HCT116 (cell line): ENCODE results near the gene AQP5. TPM values are rescaled to one million over a fixed set of nuclear protein-coding genes. Genes with fewer than 3 reads are reported as not detected.

Source experiments
- ATAC-seq: fragments of 200-7000 bp; cut with Tn5 transposase; 2 replicates; pipeline ENCODE4 v1.9.1; 2020; ENCODE audit warnings: mild to moderate bottlenecking, moderate library complexity
- BruUV-seq: library from RNA; stranded (reverse); fragments of 400-500 nt; replicated peaks from 2 replicates; lab custom pipeline; 2021; lab: Mats Ljungman, UMichigan
- CTCF ChIA-PET: fragments of 300-600 bp; sonication (Branson Sonifier 250); formaldehyde crosslinking; loops from one replicate; lab custom pipeline; 2021; ENCODE audit warnings: antibody characterized with exemption; lab: Charles Lee
- POLR2A ChIA-PET: fragments of 300-600, 350-600 bp; sonication (Branson Sonifier 250); formaldehyde crosslinking; loops from one replicate; lab custom pipeline; 2021; ENCODE audit warnings: antibody characterized with exemption; lab: Charles Lee
- RAD21 ChIA-PET, 2 experiments: fragments of 300-600 bp; sonication (Branson Sonifier 250); formaldehyde crosslinking; loops; one replicate each; lab custom pipeline; 2023; ENCODE audit warnings: low total read pairs in 2 of 2; ENCODE audit not compliant: uncharacterized antibody in 2 of 2, unreplicated experiment in 2 of 2, low non-redundant PET in 1 of 2; lab: Charles Lee
- DNase-seq: peaks from one replicate; pipeline ENCODE4 v3.0.0-alpha.2; 2010; ENCODE audit warnings: low read depth, low spot score
- H2AFZ ChIP-seq: fragments of 200-600 bp; shearing (Covaris generic), sonication (generic); 2 replicates; pipeline ENCODE4 v1.6.1; 2017; ENCODE audit warnings: low read depth, mixed run types, mixed read lengths, antibody characterized with exemption, low read length; ENCODE audit not compliant: poor library complexity, severe bottlenecking
- H3K27ac ChIP-seq: 2 replicates; pipeline ENCODE4 v1.5.1; 2012; ENCODE audit warnings: low read depth, low read length
- H3K27me3 ChIP-seq: fragments of 200-600 bp; sonication (generic); 2 replicates; pipeline ENCODE4 v1.6.1; 2016; ENCODE audit warnings: mixed run types, low read length, mixed read lengths; ENCODE audit not compliant: insufficient read depth
- H3K36me3 ChIP-seq, 2 experiments: fragments of 200-500 bp in 1 of 2; fragments of 200-600 bp in 1 of 2; sonication (Bioruptor generic) in 1 of 2; sonication (generic) in 1 of 2; 2 replicates each; pipeline versions ENCODE4 v1.5.1 to v1.6.1; 2014 to 2016; ENCODE audit warnings: low read length in 2 of 2, inconsistent platforms in 1 of 2, mixed read lengths in 1 of 2, mixed run types in 1 of 2; ENCODE audit not compliant: insufficient read depth in 2 of 2, control insufficient read depth in 1 of 2
- H3K4me1 ChIP-seq, 2 experiments: fragments of 200-600 bp in 1 of 2; sonication (generic) in 1 of 2; 2 replicates each; pipeline versions ENCODE4 v1.5.1 to v1.6.1; 2012 to 2017; ENCODE audit warnings: low read length in 2 of 2, inconsistent platforms in 1 of 2, mild to moderate bottlenecking in 1 of 2, mixed read lengths in 1 of 2, mixed run types in 1 of 2, moderate library complexity in 1 of 2; ENCODE audit not compliant: insufficient read depth in 2 of 2, control insufficient read depth in 1 of 2
- H3K4me2 ChIP-seq: fragments of 200-600 bp; sonication (generic); 2 replicates; pipeline ENCODE4 v1.6.1; 2017; ENCODE audit warnings: mixed run types, low read length, mixed read lengths
- H3K4me3 ChIP-seq, 2 experiments: fragments of 200-600 bp in 1 of 2; sonication (generic) in 1 of 2; replicated peaks in 1 of 2; 2 replicates each; pipeline ENCODE4 v1.5.1; 2011 to 2016; ENCODE audit warnings: low read length in 2 of 2, control low read depth in 1 of 2, low read depth in 1 of 2, mild to moderate bottlenecking in 1 of 2, mixed read lengths in 1 of 2, mixed run types in 1 of 2
- H3K79me2 ChIP-seq: fragments of 200-600 bp; sonication (generic); 2 replicates; pipeline ENCODE4 v1.6.1; 2017; ENCODE audit warnings: mild to moderate bottlenecking, mixed run types, low read length, moderate library complexity, mixed read lengths; ENCODE audit not compliant: insufficient read depth
- H3K9ac ChIP-seq: fragments of 200-600 bp; sonication (generic); 2 replicates; pipeline ENCODE4 v1.6.1; 2016; ENCODE audit warnings: low read length, mixed read lengths
- H3K9me2 ChIP-seq: fragments of 200-600 bp; sonication (generic), shearing (Covaris generic); 2 replicates; pipeline ENCODE4 v1.6.1; 2017; ENCODE audit warnings: mixed run types, mild to moderate bottlenecking, moderate library complexity; ENCODE audit not compliant: insufficient read depth
- H3K9me3 ChIP-seq, 2 experiments: fragments of 200-500 bp in 1 of 2; fragments of 200-600 bp in 1 of 2; sonication (Bioruptor generic) in 1 of 2; sonication (generic) in 1 of 2; 2 replicates each; pipeline ENCODE4 v1.6.1; 2014 to 2017; ENCODE audit warnings: low read length in 2 of 2, mixed read lengths in 2 of 2, inconsistent platforms in 1 of 2, low read depth in 1 of 2, mild to moderate bottlenecking in 1 of 2, mixed run types in 1 of 2, moderate library complexity in 1 of 2; ENCODE audit not compliant: control insufficient read depth in 1 of 2, insufficient read depth in 1 of 2
- H4K20me1 ChIP-seq: fragments of 200-600 bp; sonication (generic), shearing (Covaris generic); 2 replicates; pipeline ENCODE4 v1.6.1; 2017; ENCODE audit warnings: mixed run types, mild to moderate bottlenecking, moderate library complexity; ENCODE audit not compliant: insufficient read depth
- EGR1 ChIP-seq: IDR thresholded peaks from 2 replicates; pipeline ENCODE4 v1.6.1; 2012; ENCODE audit warnings: low read depth
- EZH2 ChIP-seq: fragments of 200-600 bp; sonication (generic); IDR thresholded peaks from 2 replicates; pipeline ENCODE4 v1.6.1; 2017; ENCODE audit warnings: antibody characterized with exemption, mixed run types
- EZH2phosphoT487 ChIP-seq: fragments of 200-600 bp; IDR thresholded peaks from 2 replicates; pipeline ENCODE4 v1.6.1; 2018; ENCODE audit warnings: antibody characterized with exemption, borderline replicate concordance
- JUND ChIP-seq: IDR thresholded peaks from 2 replicates; pipeline ENCODE4 v1.6.1; 2012
- POLR2A ChIP-seq: IDR thresholded peaks from 2 replicates; pipeline ENCODE4 v1.7.0; 2011; ENCODE audit warnings: borderline replicate concordance; ENCODE audit not compliant: insufficient read depth, insufficient read length; ENCODE audit errors: extremely low read depth
- RAD21 ChIP-seq: IDR thresholded peaks from 2 replicates; pipeline ENCODE4 v1.6.1; 2012; ENCODE audit warnings: low read depth, mild to moderate bottlenecking
- SIN3A ChIP-seq: IDR thresholded peaks from 2 replicates; pipeline ENCODE4 v1.6.1; 2012; ENCODE audit warnings: low read depth
- SP1 ChIP-seq: IDR thresholded peaks from 2 replicates; pipeline ENCODE4 v1.6.1; 2012; ENCODE audit warnings: low read depth
- YY1 ChIP-seq: IDR thresholded peaks from 2 replicates; pipeline ENCODE4 v1.6.1; 2011; ENCODE audit warnings: low read length, low read depth, moderate library complexity, mild to moderate bottlenecking; ENCODE audit not compliant: insufficient replicate concordance; ENCODE audit errors: extremely low read depth
- ZFX ChIP-seq: fragments of 450-650 bp; IDR thresholded peaks from 2 replicates; pipeline ENCODE4 v1.6.1; 2017
- ZNF274 ChIP-seq: fragments of 200-500 bp; sonication (Bioruptor generic); IDR thresholded peaks from 2 replicates; pipeline ENCODE4 v1.6.1; 2014; ENCODE audit warnings: mild to moderate bottlenecking, low read depth, low read length, inconsistent platforms
- intact Hi-C: fragments of 100-400 bp; cut with micrococcal nuclease; formaldehyde crosslinking; loops from 2 replicates; pipeline ENCODE4 v1.10.0; 2022
- total RNA-seq: library from RNA; stranded (reverse); gene quantifications from one replicate; pipeline ENCODE4 v1.2.1, GENCODE V29; 2021; ENCODE audit not compliant: unreplicated experiment
- TF ChIP-seq, protein P1 (sequence below): IDR thresholded peaks from 2 replicates; pipeline ENCODE4 v1.6.1; 2012; ENCODE audit warnings: low read depth
- TF ChIP-seq, protein P2 (sequence below): IDR thresholded peaks from 2 replicates; pipeline ENCODE4 v1.6.1; 2012
- TF ChIP-seq, protein P3 (sequence below): IDR thresholded peaks from 2 replicates; pipeline ENCODE4 v1.6.1; 2011; ENCODE audit warnings: mild to moderate bottlenecking, low read length, moderate library complexity; ENCODE audit not compliant: insufficient replicate concordance; ENCODE audit errors: extremely low read depth
- TF ChIP-seq, protein P4 (sequence below): IDR thresholded peaks from 2 replicates; pipeline ENCODE4 v1.6.1; 2012
- TF ChIP-seq, protein P5 (sequence below), 3 experiments: fragments of 200-600 bp in 1 of 3; sonication (generic) in 1 of 3; IDR thresholded peaks in 2 of 3; conservative IDR thresholded peaks in 1 of 3; 2 replicates each; pipeline ENCODE4 v1.5.1; 2012 to 2017; ENCODE audit warnings: low read depth in 2 of 3, low read length in 2 of 3, antibody characterized with exemption in 1 of 3, borderline replicate concordance in 1 of 3, control low read depth in 1 of 3, mild to moderate bottlenecking in 1 of 3, mixed read lengths in 1 of 3, mixed run types in 1 of 3, moderate library complexity in 1 of 3; ENCODE audit not compliant: insufficient read depth in 1 of 3

AQP5 gene
- total RNA-seq, 1 experiment from 2014 or later, result not detected

DNA sequence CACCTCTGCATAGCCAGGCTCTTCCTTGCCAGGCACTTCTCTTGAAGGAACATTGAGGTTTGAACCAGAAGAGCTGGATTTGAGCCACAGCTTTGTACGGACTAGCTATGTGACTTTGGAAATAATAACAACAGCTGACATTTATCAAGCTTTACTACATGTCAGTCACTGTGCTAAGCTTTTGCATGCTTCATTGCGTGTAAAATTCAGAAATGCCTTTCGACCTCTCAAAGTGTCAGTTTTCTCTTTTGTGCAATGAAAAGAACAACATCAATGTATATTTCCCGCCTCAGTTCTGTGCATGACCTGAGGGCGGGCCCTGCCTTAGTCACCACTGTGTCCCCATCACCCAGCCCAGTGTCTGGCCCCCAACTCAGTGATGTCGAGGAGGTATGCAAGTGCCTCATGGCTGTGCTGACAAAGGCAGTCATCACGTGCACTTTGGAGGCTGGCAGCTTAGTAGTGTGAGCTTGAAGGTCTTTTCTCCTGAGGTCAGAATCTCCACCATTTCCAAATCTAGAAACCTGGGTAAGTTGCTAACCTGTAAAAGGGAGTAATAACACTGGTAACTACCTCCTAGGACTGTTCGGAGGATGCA lies 29.0 kb upstream of the AQP5 start:
- H3K9ac ChIP-seq, result no peak overlapping the region
- H3K9me3 ChIP-seq, result no peaks in the 10 kb centered on the region
- intact Hi-C loops, result no loop called here
- POLR2A ChIA-PET, result no interaction called here
- H3K27me3 ChIP-seq, result no peaks in the 10 kb centered on the region
- no TSS peak for BruUV-seq
- H3K9me2 ChIP-seq, result no peaks in the 10 kb centered on the region
- no peak overlapping the region for H3K4me2 ChIP-seq
- H3K36me3 ChIP-seq, result no peaks in the 10 kb centered on the region
- no peak for ATAC-seq
- H4K20me1 ChIP-seq, result no peaks in the 10 kb centered on the region
- H3K79me2 ChIP-seq, result no peaks in the 10 kb centered on the region
- no peak overlapping the region for H3K27ac ChIP-seq
- DNase-seq, result no peak
- H2AFZ ChIP-seq, result no peak overlapping the region
- H3K4me3 ChIP-seq, result no peak overlapping the region
- RAD21 ChIA-PET, result no interaction called here
- CTCF ChIA-PET, result interaction anchor here (8.3 kb wide), 1 partner anchor 13 kb away, joined by 44 read pairs; no protein-coding TSS in a partner anchor
- TF ChIP-seq EGR1 (no peak), SP1 (no peak), RAD21 (no peak), ZNF274 (no peak), EZH2phosphoT487 (no peak), YY1 (no peak), JUND (no peak), POLR2A (no peak), ZFX (no peak), EZH2 (no peak), SIN3A (no peak)
- TF ChIP-seq, protein P1, sequence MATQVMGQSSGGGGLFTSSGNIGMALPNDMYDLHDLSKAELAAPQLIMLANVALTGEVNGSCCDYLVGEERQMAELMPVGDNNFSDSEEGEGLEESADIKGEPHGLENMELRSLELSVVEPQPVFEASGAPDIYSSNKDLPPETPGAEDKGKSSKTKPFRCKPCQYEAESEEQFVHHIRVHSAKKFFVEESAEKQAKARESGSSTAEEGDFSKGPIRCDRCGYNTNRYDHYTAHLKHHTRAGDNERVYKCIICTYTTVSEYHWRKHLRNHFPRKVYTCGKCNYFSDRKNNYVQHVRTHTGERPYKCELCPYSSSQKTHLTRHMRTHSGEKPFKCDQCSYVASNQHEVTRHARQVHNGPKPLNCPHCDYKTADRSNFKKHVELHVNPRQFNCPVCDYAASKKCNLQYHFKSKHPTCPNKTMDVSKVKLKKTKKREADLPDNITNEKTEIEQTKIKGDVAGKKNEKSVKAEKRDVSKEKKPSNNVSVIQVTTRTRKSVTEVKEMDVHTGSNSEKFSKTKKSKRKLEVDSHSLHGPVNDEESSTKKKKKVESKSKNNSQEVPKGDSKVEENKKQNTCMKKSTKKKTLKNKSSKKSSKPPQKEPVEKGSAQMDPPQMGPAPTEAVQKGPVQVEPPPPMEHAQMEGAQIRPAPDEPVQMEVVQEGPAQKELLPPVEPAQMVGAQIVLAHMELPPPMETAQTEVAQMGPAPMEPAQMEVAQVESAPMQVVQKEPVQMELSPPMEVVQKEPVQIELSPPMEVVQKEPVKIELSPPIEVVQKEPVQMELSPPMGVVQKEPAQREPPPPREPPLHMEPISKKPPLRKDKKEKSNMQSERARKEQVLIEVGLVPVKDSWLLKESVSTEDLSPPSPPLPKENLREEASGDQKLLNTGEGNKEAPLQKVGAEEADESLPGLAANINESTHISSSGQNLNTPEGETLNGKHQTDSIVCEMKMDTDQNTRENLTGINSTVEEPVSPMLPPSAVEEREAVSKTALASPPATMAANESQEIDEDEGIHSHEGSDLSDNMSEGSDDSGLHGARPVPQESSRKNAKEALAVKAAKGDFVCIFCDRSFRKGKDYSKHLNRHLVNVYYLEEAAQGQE, result no peak
- TF ChIP-seq, protein P2, sequence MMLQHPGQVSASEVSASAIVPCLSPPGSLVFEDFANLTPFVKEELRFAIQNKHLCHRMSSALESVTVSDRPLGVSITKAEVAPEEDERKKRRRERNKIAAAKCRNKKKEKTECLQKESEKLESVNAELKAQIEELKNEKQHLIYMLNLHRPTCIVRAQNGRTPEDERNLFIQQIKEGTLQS, result no peak
- TF ChIP-seq, protein P3, sequence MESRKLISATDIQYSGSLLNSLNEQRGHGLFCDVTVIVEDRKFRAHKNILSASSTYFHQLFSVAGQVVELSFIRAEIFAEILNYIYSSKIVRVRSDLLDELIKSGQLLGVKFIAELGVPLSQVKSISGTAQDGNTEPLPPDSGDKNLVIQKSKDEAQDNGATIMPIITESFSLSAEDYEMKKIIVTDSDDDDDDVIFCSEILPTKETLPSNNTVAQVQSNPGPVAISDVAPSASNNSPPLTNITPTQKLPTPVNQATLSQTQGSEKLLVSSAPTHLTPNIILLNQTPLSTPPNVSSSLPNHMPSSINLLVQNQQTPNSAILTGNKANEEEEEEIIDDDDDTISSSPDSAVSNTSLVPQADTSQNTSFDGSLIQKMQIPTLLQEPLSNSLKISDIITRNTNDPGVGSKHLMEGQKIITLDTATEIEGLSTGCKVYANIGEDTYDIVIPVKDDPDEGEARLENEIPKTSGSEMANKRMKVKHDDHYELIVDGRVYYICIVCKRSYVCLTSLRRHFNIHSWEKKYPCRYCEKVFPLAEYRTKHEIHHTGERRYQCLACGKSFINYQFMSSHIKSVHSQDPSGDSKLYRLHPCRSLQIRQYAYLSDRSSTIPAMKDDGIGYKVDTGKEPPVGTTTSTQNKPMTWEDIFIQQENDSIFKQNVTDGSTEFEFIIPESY, result no peak
- TF ChIP-seq, protein P4, sequence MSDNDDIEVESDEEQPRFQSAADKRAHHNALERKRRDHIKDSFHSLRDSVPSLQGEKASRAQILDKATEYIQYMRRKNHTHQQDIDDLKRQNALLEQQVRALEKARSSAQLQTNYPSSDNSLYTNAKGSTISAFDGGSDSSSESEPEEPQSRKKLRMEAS, result no peak
- TF ChIP-seq, protein P5, sequence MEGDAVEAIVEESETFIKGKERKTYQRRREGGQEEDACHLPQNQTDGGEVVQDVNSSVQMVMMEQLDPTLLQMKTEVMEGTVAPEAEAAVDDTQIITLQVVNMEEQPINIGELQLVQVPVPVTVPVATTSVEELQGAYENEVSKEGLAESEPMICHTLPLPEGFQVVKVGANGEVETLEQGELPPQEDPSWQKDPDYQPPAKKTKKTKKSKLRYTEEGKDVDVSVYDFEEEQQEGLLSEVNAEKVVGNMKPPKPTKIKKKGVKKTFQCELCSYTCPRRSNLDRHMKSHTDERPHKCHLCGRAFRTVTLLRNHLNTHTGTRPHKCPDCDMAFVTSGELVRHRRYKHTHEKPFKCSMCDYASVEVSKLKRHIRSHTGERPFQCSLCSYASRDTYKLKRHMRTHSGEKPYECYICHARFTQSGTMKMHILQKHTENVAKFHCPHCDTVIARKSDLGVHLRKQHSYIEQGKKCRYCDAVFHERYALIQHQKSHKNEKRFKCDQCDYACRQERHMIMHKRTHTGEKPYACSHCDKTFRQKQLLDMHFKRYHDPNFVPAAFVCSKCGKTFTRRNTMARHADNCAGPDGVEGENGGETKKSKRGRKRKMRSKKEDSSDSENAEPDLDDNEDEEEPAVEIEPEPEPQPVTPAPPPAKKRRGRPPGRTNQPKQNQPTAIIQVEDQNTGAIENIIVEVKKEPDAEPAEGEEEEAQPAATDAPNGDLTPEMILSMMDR (IDR thresholded peaks at IDR 0.05 in 2 of 3, conservative IDR thresholded peaks at IDR 0.05 in 1 of 3; ENCODE audit: borderline replicate concordance in 1 of 3, insufficient read depth in 1 of 3, low read depth in 2 of 3, low read length in 2 of 3), result no peak
- no peaks in the 10 kb centered on the region; a peak in 1 of 4 replicates for H3K4me1 ChIP-seq
